HEK293T (cell line): ENCODE results near the gene TMEM17.

ENCODE experiments used
- CTCF ChIA-PET: fragments of 350-600 bp; formaldehyde crosslinking; extraction: SDS; loops from one replicate; lab custom pipeline; 2021; ENCODE audit warnings: antibody characterized with exemption, inconsistent platforms; lab: Yijun Ruan, JAX
- POLR2A ChIA-PET: fragments of 350-600 bp; formaldehyde crosslinking; extraction: SDS; loops from one replicate; lab custom pipeline; 2020; ENCODE audit warnings: antibody characterized with exemption, inconsistent platforms; lab: Yijun Ruan, JAX
- DNase-seq: peaks from one replicate; pipeline ENCODE4 v3.0.0; 2012; ENCODE audit warnings: mixed read lengths; ENCODE audit errors: extremely low spot score
- ARNT ChIP-seq: fragments of 450-650 bp; IDR thresholded peaks from 2 replicates; pipeline ENCODE4 v1.6.1; 2017; ENCODE audit warnings: mild to moderate bottlenecking
- BHLHE40 ChIP-seq: fragments of 450-650 bp; IDR thresholded peaks from 2 replicates; pipeline ENCODE4 v1.6.1; 2016; ENCODE audit warnings: mild to moderate bottlenecking, moderate library complexity, borderline replicate concordance
- CTBP1 ChIP-seq: fragments of 450-650 bp; IDR thresholded peaks from 2 replicates; pipeline ENCODE4 v1.6.1; 2016; ENCODE audit warnings: borderline replicate concordance
- ELF4 ChIP-seq: fragments of 450-650 bp; IDR thresholded peaks from 2 replicates; pipeline ENCODE4 v1.6.1; 2017; ENCODE audit warnings: antibody characterized with exemption
- FOXA1 ChIP-seq: fragments of 450-650 bp; IDR thresholded peaks from 2 replicates; pipeline ENCODE4 v1.6.1; 2016; ENCODE audit warnings: mild to moderate bottlenecking
- FOXK2 ChIP-seq: fragments of 450-650 bp; IDR thresholded peaks from 2 replicates; pipeline ENCODE4 v1.6.1; 2016; ENCODE audit warnings: mild to moderate bottlenecking
- FOXM1 ChIP-seq: fragments of 450-650 bp; IDR thresholded peaks from 2 replicates; pipeline ENCODE4 v1.6.1; 2017; ENCODE audit warnings: mild to moderate bottlenecking, borderline replicate concordance
- HDGF ChIP-seq: fragments of 450-650 bp; IDR thresholded peaks from 2 replicates; pipeline ENCODE4 v1.6.1; 2017; ENCODE audit warnings: antibody characterized with exemption, borderline replicate concordance
- L3MBTL2 ChIP-seq: fragments of 450-650 bp; conservative IDR thresholded peaks from 2 replicates; pipeline ENCODE4 v1.6.1; 2016; ENCODE audit warnings: mild to moderate bottlenecking
- LEF1 ChIP-seq: fragments of 450-650 bp; IDR thresholded peaks from 2 replicates; pipeline ENCODE4 v1.6.1; 2017; ENCODE audit warnings: mild to moderate bottlenecking, borderline replicate concordance
- NFRKB ChIP-seq: fragments of 450-650 bp; IDR thresholded peaks from 2 replicates; pipeline ENCODE4 v1.6.1; 2016; ENCODE audit warnings: mild to moderate bottlenecking, moderate library complexity
- SP1 ChIP-seq: fragments of 450-650 bp; IDR thresholded peaks from 2 replicates; pipeline ENCODE4 v1.6.1; 2017
- SUZ12 ChIP-seq: fragments of 450-650 bp; IDR thresholded peaks from 2 replicates; pipeline ENCODE4 v1.6.1; 2016; ENCODE audit warnings: mild to moderate bottlenecking
- TARDBP ChIP-seq: fragments of 450-650 bp; IDR thresholded peaks from 2 replicates; pipeline ENCODE4 v1.6.1; 2016
- ZNF384 ChIP-seq: fragments of 450-650 bp; IDR thresholded peaks from 2 replicates; pipeline ENCODE4 v1.6.1; 2016
- TF ChIP-seq, protein P1 (sequence below): fragments of 450-650 bp; IDR thresholded peaks from 2 replicates; pipeline ENCODE4 v1.6.1; 2016

Gene TMEM17

DNA sequence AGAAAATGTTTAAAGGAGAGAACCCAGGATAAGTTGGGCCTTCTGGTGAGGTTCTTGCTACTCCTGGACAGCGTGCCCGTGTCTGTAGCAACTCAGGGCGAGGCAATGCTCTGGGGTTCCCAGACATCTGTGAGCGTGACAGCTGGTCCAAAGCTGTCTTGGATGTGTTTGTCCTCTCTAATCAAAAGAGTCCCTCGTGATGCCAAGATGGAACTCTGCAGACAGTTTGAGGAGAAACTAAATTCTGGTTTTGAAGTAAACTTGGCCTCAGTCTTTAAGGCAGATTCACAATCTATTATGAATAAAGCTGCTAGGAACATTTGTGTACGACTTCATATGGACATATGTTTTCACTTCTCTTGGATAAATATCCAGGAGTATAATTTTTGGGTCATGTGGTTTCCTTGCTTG lies 47.3 kb downstream of the TMEM17 start:
- ChIA-PET CTCF (interaction anchor here (0.6 kb wide), 1 partner anchor 246 kb away, joined by 3 read pairs; no protein-coding TSS in a partner anchor), POLR2A (no interaction called here)
- no peak for DNase-seq
- TF ChIP-seq HDGF (no peak), TARDBP (no peak), LEF1 (no peak), FOXM1 (no peak), SUZ12 (no peak), CTBP1 (no peak), ELF4 (no peak), BHLHE40 (no peak), FOXA1 (no peak), SP1 (no peak)
- TF ChIP-seq, protein P1, sequence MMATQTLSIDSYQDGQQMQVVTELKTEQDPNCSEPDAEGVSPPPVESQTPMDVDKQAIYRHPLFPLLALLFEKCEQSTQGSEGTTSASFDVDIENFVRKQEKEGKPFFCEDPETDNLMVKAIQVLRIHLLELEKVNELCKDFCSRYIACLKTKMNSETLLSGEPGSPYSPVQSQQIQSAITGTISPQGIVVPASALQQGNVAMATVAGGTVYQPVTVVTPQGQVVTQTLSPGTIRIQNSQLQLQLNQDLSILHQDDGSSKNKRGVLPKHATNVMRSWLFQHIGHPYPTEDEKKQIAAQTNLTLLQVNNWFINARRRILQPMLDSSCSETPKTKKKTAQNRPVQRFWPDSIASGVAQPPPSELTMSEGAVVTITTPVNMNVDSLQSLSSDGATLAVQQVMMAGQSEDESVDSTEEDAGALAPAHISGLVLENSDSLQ = no peak

DNA sequence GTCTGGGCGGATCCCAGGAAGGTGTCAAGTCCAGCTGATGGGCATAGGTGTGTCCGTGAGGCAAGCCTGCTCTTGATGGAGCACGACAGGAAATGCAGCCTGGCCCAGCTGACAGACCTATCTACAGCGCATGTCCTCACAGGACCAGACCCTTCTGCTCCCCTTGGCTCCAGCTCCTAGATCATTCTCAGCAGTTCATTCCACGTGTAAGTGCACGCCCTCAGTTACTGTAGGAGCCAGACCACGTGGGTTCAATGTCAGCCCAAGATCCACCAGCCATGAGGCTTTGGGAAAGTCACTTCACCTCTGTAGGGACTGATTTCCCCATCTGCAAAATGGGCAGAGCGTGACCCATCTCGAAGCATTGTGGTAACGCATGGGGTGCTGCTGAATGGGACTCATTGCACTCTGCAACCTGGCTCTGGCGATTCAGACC lies 47.8 kb downstream of the TMEM17 start:
- ChIA-PET POLR2A (interaction anchor here (2.1 kb wide), 1 partner anchor 247 kb away, joined by 7 read pairs; the partner anchor contains the start of gene EHBP1), CTCF (interaction anchor here (0.8 to 1.1 kb wide), 3 partner anchors 19 to 1134 kb away, joined by 3 read pairs; no protein-coding TSS in a partner anchor)
- TF ChIP-seq CTBP1 (no peak), LEF1 (no peak), FOXK2 (no peak), NFRKB (no peak), L3MBTL2 (no peak), ZNF384 (no peak), ELF4 (no peak), BHLHE40 (no peak), SUZ12 (no peak)
- DNase-seq = no peak

DNA sequence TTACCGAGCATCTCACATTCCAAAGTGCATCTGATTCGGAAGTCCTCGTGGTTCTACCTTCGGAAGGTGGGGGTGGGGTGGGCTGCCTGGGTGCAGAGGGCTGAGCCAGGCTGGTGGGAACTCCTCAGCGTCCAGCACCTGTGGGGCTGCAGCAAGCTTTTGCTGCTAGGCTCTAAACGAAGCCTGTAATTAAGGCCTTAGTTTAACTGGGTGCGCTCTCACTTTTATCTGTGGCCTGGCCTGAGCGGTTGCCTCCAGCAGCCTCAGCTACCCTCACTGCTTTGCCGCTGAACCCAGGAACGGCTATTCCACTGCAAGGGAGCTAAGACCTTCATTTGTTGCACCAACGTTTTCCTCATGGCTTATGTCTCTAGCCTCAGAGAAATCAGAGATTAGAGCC lies 48.4 kb downstream of the TMEM17 start:
- TF ChIP-seq SP1 (no peak), FOXK2 (no peak), FOXA1 (no peak), TARDBP (no peak), BHLHE40 (no peak), HDGF (no peak), ELF4 (no peak), L3MBTL2 (no peak), ARNT (no peak), SUZ12 (no peak), FOXM1 (no peak), ZNF384 (no peak), NFRKB (no peak), CTBP1 (no peak)
- TF ChIP-seq, protein P1 = no peak
- no peak for DNase-seq
- ChIA-PET CTCF (interaction anchor here (0.5 to 1.9 kb wide), 8 partner anchors 19 to 1135 kb away, joined by 3 to 24 read pairs (median 3); no protein-coding TSS in a partner anchor), POLR2A (interaction anchor here (1.5 to 2.1 kb wide), 2 partner anchors 49 to 247 kb away, joined by 3 to 7 read pairs; partner anchors contain the start of genes EHBP1 and TMEM17)

DNA sequence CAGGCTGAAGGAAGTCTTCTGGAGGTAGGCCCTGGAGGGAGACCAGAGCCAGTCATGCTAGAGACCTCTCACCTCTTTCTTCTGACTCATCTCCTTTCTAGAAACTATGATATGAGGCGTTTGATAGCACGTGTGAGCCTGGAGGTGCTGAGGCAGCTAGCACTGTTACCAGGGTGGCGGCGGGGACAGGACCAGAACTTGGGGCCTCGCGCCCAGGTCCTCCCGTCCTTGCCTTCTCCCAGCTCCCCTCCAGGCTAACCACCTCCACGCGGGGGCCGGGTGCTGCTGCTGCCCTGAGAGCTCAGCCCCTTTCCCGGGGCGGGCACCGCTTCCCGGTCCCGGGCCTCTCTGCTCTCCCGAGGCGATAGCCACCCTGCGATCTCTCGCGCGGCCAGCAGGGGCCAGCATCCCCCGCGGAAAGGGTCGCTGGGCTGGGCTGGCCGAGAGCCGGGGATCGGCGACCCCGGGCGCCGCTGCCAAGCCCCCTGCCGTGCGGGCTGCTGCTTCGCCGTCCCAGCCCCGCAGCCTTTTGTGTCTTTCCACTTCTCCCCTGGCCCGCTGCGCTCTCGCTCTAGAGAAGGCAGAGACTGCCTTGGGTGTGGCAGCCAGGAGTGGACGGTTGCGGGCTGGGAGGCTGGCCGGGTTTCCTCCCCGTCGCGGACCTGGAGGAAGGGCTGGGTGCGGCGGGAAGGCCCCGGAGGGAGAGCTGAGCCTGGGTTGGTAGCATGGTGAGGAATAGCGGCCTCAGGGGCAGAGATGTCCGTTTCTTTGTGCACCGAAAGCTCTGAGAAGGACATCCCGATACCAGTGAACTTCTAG lies 49.1 kb downstream of the TMEM17 start:
- ChIA-PET POLR2A (interaction anchor here (0.8 to 2.1 kb wide), 3 partner anchors 49 to 663 kb away, joined by 3 to 7 read pairs (median 3); partner anchors contain the start of genes EHBP1 and TMEM17), CTCF (interaction anchor here (0.5 to 1.9 kb wide), 19 partner anchors 10 to 1135 kb away, joined by 3 to 24 read pairs (median 3); no protein-coding TSS in a partner anchor)
- peak; percentile 90 for DNase-seq
- no peak for TF ChIP-seq TARDBP
- TF ChIP-seq CTBP1 = no peak
- TF ChIP-seq BHLHE40 = no peak
- TF ChIP-seq SUZ12 = no peak
- TF ChIP-seq SP1 = no peak
- peak; percentile 52 for TF ChIP-seq L3MBTL2
- no peak for TF ChIP-seq ZNF384
- no peak for TF ChIP-seq ARNT
- TF ChIP-seq FOXA1 = no peak
- TF ChIP-seq HDGF = peak; percentile 7; the same call in 1 of the 2 replicates
- TF ChIP-seq FOXK2 = no peak
- TF ChIP-seq ELF4 = no peak
- TF ChIP-seq, protein P1 = no peak
- TF ChIP-seq LEF1 = no peak

DNA sequence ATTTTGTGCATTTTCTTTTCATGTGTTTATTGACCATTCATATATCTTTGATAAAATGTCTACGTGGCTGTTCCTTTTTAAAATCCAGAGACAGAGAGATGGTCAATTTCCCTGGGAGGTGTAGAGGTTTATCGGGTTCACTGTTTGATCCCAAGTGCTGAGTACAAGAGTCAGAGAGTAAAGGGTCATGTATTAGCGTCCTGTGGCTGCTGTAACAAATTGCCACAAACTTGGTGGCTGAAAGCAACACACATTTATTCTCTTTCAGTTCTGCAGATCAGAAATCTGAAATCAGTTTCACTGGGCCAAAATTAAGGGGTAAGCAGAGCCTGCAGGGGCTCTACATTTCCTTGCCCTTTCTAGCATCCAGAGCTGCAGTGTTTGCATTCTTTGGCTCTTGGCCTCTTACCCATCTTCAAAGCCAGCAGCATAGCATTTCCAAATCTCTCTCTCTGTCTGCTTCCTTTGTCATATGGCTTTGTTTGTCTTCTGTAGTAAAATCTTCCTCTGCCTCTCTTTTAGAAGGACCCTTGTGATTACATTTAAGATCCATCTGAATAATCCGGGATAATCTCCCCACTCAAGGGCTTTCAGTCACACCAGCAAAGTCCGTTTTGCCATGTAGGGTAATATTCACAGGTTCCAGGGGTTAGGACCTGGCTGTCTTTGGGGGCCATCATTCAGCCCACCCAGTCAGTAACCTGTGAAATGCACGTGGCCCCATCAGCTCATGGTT lies 49.9 kb downstream of the TMEM17 start:
- no peak for DNase-seq
- POLR2A ChIA-PET = interaction anchor here (0.8 to 2.1 kb wide), 3 partner anchors 50 to 663 kb away, joined by 3 to 7 read pairs (median 3); partner anchors contain the start of genes EHBP1 and TMEM17
- TF ChIP-seq SP1 (no peak), BHLHE40 (no peak), NFRKB (no peak), LEF1 (no peak), HDGF (no peak), TARDBP (no peak), ZNF384 (no peak)
- TF ChIP-seq, protein P1 = no peak
- CTCF ChIA-PET = interaction anchor here (0.6 to 1.9 kb wide), 13 partner anchors 10 to 732 kb away, joined by 3 to 24 read pairs (median 3); no protein-coding TSS in a partner anchor
